Measurements from ENCODE around the gene HTD2.

DNA sequence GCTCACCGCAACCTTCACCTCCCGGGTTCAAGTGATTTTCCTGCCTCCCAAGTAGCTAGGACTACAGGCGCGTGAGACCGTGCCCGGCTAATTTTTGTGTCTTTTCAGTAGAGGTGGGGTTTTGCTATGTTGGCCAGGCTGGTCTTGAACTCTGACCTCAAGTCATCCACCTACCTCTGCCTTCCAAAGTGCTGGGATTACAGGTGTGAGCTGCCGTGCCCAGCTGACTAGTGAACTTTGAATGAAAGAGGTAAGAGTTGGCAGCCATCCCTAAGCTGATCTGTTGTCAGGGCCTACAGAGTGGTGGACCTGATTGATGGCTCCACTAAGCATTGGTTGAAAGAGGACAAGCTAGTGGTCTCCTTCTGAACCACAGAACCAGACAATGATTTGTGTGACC lies 41.7 kb downstream of the HTD2 start:
- TF ChIP-seq EZH2 (IDR thresholded peaks at IDR 0.05; ENCODE audit: low read depth) = no peak
- TF ChIP-seq, protein P1, sequence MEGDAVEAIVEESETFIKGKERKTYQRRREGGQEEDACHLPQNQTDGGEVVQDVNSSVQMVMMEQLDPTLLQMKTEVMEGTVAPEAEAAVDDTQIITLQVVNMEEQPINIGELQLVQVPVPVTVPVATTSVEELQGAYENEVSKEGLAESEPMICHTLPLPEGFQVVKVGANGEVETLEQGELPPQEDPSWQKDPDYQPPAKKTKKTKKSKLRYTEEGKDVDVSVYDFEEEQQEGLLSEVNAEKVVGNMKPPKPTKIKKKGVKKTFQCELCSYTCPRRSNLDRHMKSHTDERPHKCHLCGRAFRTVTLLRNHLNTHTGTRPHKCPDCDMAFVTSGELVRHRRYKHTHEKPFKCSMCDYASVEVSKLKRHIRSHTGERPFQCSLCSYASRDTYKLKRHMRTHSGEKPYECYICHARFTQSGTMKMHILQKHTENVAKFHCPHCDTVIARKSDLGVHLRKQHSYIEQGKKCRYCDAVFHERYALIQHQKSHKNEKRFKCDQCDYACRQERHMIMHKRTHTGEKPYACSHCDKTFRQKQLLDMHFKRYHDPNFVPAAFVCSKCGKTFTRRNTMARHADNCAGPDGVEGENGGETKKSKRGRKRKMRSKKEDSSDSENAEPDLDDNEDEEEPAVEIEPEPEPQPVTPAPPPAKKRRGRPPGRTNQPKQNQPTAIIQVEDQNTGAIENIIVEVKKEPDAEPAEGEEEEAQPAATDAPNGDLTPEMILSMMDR (conservative IDR thresholded peaks at IDR 0.05) = no peak

Measured in PC-9 (cell line).